Activated CD4-positive, alpha-beta T cell treated with anti-CD3 and anti-CD28 coated beads for 36 hours (primary cell): Measurements from ENCODE around the gene TULP4. TPM values are rescaled to one million over a fixed set of nuclear protein-coding genes. Genes with fewer than 3 reads are reported as not detected.

ENCODE experiments used
- ATAC-seq: fragments of 200-7000 bp; cut with Tn5 transposase; one replicate; pipeline ENCODE4 v1.10.0; 2021; ENCODE audit warnings: mild to moderate bottlenecking, moderate library complexity
- CTCF ChIA-PET: fragments of 350-600 bp; sonication (Branson Sonifier 250); formaldehyde crosslinking; loops from one replicate; lab custom pipeline; 2021; ENCODE audit warnings: antibody characterized with exemption; lab: Charles Lee
- POLR2A ChIA-PET: fragments of 350-600 bp; sonication (Branson Sonifier 250); formaldehyde crosslinking; loops from one replicate; lab custom pipeline; 2021; ENCODE audit warnings: antibody characterized with exemption, inconsistent platforms; lab: Charles Lee
- DNase-seq: peaks from one replicate; pipeline ENCODE4 v3.0.0-alpha.2; 2020
- H3K27ac Mint-ChIP-seq: one replicate; pipeline ENCODE4 v1.8.0; 2021; ENCODE audit warnings: mixed read lengths
- H3K27me3 Mint-ChIP-seq: one replicate; pipeline ENCODE4 v1.8.0; 2021; ENCODE audit warnings: mixed read lengths
- H3K36me3 Mint-ChIP-seq: one replicate; pipeline ENCODE4 v1.8.0; 2021; ENCODE audit warnings: low read depth, mixed read lengths
- H3K4me1 Mint-ChIP-seq: one replicate; pipeline ENCODE4 v1.8.0; 2021; ENCODE audit warnings: mixed read lengths
- H3K4me3 Mint-ChIP-seq: one replicate; pipeline ENCODE4 v1.8.0; 2021; ENCODE audit warnings: mild to moderate bottlenecking, moderate library complexity, mixed read lengths
- H3K9me3 Mint-ChIP-seq: one replicate; pipeline ENCODE4 v1.8.0; 2021; ENCODE audit warnings: low read depth, mixed read lengths
- intact Hi-C, 2 experiments: fragments of 100-400 bp; cut with DNase I in 1 of 2; cut with micrococcal nuclease in 1 of 2; formaldehyde crosslinking; loops; one replicate each; pipeline versions ENCODE4 v1.14.2 to v1.15.1; 2022 to 2024; cut with DNase I, micrococcal nuclease
- total RNA-seq, 2 experiments: library from RNA; stranded (reverse); gene quantifications; one replicate each; pipeline ENCODE4 v1.2.3, GENCODE V29; 2021

The TULP4 gene
- total RNA-seq, 2 experiments from 2014 or later: 11.8 to 14.3 TPM

- H3K9me3 Mint-ChIP-seq: no peaks in the 10 kb centered on the region
- CTCF ChIA-PET: no interaction called here
- POLR2A ChIA-PET: no interaction called here
These were observed 180.6 kb downstream of the TULP4 start for GRCh38 chr6:158492881-158493280.

GRCh38 chr6:158496700-158497099 lies 184.4 kb downstream of the TULP4 start:
- ChIA-PET POLR2A (no interaction called here), CTCF (interaction anchor here (1.2 kb wide), 1 partner anchor 226 kb away, joined by 3 read pairs; no protein-coding TSS in a partner anchor)
- intact Hi-C loops: no loop called here
- DNase-seq (no peak), ATAC-seq (no peak)
- Mint-ChIP-seq H3K27ac (no peak overlapping the region), H3K27me3 (no peaks in the 10 kb centered on the region), H3K36me3 (peaks cover 26% of the 10 kb centered on the region), H3K9me3 (no peaks in the 10 kb centered on the region), H3K4me1 (no peaks in the 10 kb centered on the region), H3K4me3 (no peak overlapping the region)

More at GRCh38 chr6:158492881-158493280, 180.6 kb downstream of the TULP4 start:
- Mint-ChIP-seq H3K36me3 (peaks cover 11% of the 10 kb centered on the region), H3K27ac (no peak overlapping the region), H3K4me1 (peaks cover 5% of the 10 kb centered on the region), H3K4me3 (no peak overlapping the region), H3K27me3 (no peaks in the 10 kb centered on the region)
- intact Hi-C loops: no loop called here
- DNase-seq (no peak), ATAC-seq (no peak)

GRCh38 chr6:158497620-158498019 lies 185.4 kb downstream of the TULP4 start:
- POLR2A ChIA-PET: no interaction called here
- Mint-ChIP-seq H3K36me3 (peaks cover 24% of the 10 kb centered on the region), H3K27me3 (no peaks in the 10 kb centered on the region), H3K4me1 (no peaks in the 10 kb centered on the region), H3K9me3 (no peaks in the 10 kb centered on the region), H3K4me3 (no peak overlapping the region), H3K27ac (no peak overlapping the region)
- ATAC-seq (no peak), DNase-seq (no peak)
- CTCF ChIA-PET: interaction anchor here (1.0 kb wide), 1 partner anchor 15 kb away, joined by 3 read pairs; no protein-coding TSS in a partner anchor
- intact Hi-C loops: no loop called here

DNA sequence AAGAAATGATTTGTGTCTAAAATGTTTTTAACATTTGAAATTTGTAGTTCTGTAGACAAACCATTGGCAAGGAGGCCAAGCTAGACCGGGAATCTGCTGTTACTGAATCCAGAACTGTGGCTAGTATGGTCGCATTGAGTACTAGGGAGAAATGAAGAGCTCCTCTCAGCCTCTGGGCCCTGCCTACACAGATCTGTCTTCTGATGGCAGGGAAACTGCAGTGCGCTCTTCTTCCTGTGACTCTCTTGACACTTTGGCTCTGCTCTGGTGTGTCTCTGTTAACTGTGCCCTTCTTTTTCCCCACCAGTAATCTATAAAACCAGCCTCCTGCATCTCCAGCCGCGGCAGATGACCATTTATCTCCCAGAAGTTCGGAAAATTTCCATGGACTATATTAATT lies 186.1 kb downstream of the TULP4 start:
- Mint-ChIP-seq H3K9me3 (no peaks in the 10 kb centered on the region), H3K36me3 (peaks cover 26% of the 10 kb centered on the region), H3K27ac (no peak overlapping the region), H3K27me3 (no peaks in the 10 kb centered on the region), H3K4me3 (no peak overlapping the region), H3K4me1 (no peaks in the 10 kb centered on the region)
- POLR2A ChIA-PET: no interaction called here
- CTCF ChIA-PET: interaction anchor here (1.0 kb wide), 1 partner anchor 16 kb away, joined by 3 read pairs; no protein-coding TSS in a partner anchor
- DNase-seq (no peak), ATAC-seq (no peak)
- intact Hi-C loops: no loop called here

GRCh38 chr6:158499601-158500000 lies 187.3 kb downstream of the TULP4 start:
- H3K4me1 Mint-ChIP-seq: no peaks in the 10 kb centered on the region
- peaks cover 24% of the 10 kb centered on the region for H3K36me3 Mint-ChIP-seq
- ChIA-PET POLR2A (no interaction called here), CTCF (interaction anchor here (1.0 kb wide), 1 partner anchor 12 kb away, joined by 4 read pairs; no protein-coding TSS in a partner anchor)
- DNase-seq (no peak), ATAC-seq (no peak)
- H3K4me3 Mint-ChIP-seq: no peak overlapping the region
- H3K9me3 Mint-ChIP-seq: no peaks in the 10 kb centered on the region
- H3K27ac Mint-ChIP-seq: no peak overlapping the region
- H3K27me3 Mint-ChIP-seq: no peaks in the 10 kb centered on the region
- intact Hi-C loops: no loop called here

- DNase-seq (no peak), ATAC-seq (no peak)
- no peak overlapping the region for H3K27ac Mint-ChIP-seq
- no peaks in the 10 kb centered on the region for H3K9me3 Mint-ChIP-seq
- no peaks in the 10 kb centered on the region for H3K4me1 Mint-ChIP-seq
- ChIA-PET CTCF (interaction anchor here (1.0 kb wide), 1 partner anchor 11 kb away, joined by 4 read pairs; no protein-coding TSS in a partner anchor), POLR2A (no interaction called here)
- no peaks in the 10 kb centered on the region for H3K27me3 Mint-ChIP-seq
- no peak overlapping the region for H3K4me3 Mint-ChIP-seq
- H3K36me3 Mint-ChIP-seq: peaks cover 24% of the 10 kb centered on the region
- intact Hi-C loops: no loop called here
These were observed 187.9 kb downstream of the TULP4 start for GRCh38 chr6:158500016-158500735.

DNA sequence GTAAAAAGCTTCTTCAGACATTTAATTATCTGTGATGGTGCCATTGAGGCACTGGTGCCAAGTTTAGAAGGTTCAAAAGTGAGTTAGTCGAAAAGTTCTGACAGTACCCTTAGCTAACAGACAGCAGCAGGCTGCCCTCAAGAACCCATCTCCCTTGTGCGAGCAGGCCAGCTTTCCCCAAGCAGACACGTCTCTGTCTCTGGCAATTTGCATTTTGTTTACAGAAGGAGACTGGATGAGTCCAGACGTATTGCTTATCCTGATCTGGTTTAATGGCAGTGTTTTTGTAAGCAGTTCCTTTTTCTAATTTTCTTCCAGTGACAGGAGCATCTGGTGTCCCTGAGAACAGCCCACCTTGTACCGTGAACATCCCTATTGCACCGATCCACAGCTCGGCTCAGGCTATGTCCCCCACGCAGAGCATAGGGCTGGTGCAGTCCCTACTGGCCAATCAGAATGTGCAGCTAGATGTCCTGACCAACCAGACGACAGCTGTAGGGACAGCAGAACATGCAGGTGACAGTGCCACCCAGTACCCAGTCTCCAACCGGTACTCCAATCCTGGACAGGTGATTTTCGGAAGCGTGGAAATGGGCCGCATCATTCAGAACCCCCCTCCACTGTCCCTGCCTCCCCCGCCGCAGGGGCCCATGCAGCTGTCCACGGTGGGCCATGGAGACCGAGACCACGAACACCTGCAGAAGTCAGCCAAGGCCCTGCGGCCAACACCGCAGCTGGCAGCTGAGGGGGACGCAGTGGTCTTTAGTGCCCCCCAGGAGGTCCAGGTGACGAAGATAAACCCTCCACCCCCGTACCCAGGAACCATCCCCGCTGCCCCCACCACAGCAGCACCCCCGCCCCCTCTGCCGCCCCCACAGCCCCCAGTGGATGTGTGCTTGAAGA lies 189.3 kb downstream of the TULP4 start:
- ChIA-PET POLR2A (no interaction called here), CTCF (no interaction called here)
- DNase-seq: no peak
- H3K27ac Mint-ChIP-seq: no peak overlapping the region
- intact Hi-C loops: no loop called here
- no peaks in the 10 kb centered on the region for H3K9me3 Mint-ChIP-seq
- no peaks in the 10 kb centered on the region for H3K27me3 Mint-ChIP-seq
- no peak for ATAC-seq
- no peaks in the 10 kb centered on the region for H3K4me1 Mint-ChIP-seq
- H3K36me3 Mint-ChIP-seq: peaks cover 27% of the 10 kb centered on the region
- no peak overlapping the region for H3K4me3 Mint-ChIP-seq

DNA sequence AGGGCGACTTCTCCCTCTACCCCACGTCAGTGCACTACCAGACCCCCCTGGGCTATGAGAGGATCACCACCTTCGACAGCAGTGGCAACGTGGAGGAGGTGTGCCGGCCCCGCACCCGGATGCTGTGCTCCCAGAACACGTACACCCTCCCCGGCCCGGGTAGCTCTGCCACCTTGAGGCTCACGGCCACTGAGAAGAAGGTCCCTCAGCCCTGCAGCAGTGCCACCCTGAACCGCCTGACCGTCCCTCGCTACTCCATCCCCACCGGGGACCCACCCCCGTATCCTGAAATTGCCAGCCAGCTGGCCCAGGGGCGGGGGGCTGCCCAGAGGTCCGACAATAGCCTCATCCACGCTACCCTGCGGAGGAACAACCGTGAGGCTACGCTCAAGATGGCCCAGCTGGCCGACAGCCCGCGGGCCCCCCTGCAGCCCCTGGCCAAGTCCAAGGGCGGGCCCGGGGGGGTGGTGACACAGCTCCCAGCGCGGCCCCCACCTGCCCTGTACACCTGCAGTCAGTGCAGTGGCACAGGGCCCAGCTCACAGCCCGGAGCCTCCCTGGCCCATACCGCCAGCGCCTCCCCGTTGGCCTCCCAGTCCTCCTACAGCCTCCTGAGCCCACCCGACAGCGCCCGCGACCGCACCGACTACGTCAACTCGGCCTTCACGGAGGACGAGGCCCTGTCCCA lies 190.1 kb downstream of the TULP4 start:
- Mint-ChIP-seq H3K36me3 (peaks cover 27% of the 10 kb centered on the region), H3K27me3 (no peaks in the 10 kb centered on the region), H3K27ac (no peak overlapping the region), H3K4me3 (no peak overlapping the region), H3K4me1 (no peaks in the 10 kb centered on the region), H3K9me3 (no peaks in the 10 kb centered on the region)
- CTCF ChIA-PET: no interaction called here
- DNase-seq (no peak), ATAC-seq (no peak)
- POLR2A ChIA-PET: interaction anchor here (0.6 kb wide), 1 partner anchor 321 kb away, joined by 4 read pairs; no protein-coding TSS in a partner anchor
- intact Hi-C loops: no loop called here

DNA sequence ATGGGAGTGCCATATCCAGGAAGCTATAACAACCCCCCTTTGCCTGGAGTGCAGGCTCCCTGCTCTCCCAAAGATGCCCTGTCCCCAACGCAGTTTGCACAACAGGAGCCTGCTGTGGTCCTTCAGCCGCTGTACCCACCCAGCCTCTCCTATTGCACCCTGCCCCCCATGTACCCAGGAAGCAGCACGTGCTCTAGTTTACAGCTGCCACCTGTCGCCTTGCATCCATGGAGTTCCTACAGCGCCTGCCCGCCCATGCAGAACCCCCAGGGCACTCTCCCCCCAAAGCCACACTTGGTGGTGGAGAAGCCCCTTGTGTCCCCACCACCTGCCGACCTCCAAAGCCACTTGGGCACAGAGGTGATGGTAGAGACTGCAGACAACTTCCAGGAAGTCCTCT lies 191.0 kb downstream of the TULP4 start:
- intact Hi-C loops: no loop called here
- DNase-seq (no peak), ATAC-seq (no peak)
- H3K4me1 Mint-ChIP-seq: no peaks in the 10 kb centered on the region
- H3K9me3 Mint-ChIP-seq: no peaks in the 10 kb centered on the region
- ChIA-PET CTCF (interaction anchor here (0.6 kb wide), 1 partner anchor 17 kb away, joined by 3 read pairs; no protein-coding TSS in a partner anchor), POLR2A (no interaction called here)
- no peaks in the 10 kb centered on the region for H3K27me3 Mint-ChIP-seq
- H3K4me3 Mint-ChIP-seq: no peak overlapping the region
- H3K36me3 Mint-ChIP-seq: peaks cover 25% of the 10 kb centered on the region
- H3K27ac Mint-ChIP-seq: no peak overlapping the region

DNA sequence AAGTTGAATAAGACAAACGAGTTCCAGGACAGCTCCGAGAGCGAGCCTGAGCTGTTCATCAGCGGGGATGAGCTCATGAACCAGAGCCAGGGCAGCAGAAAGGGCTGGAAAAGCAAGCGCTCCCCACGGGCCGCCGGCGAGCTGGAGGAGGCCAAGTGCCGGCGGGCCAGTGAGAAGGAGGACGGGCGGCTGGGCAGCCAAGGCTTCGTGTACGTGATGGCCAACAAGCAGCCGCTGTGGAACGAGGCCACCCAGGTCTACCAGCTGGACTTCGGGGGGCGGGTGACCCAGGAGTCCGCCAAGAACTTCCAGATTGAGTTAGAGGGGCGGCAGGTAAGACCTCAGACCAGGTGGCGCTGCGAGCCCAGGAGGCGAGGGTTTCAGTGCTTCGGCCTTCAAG lies 191.6 kb downstream of the TULP4 start:
- peaks cover 21% of the 10 kb centered on the region for H3K36me3 Mint-ChIP-seq
- no peaks in the 10 kb centered on the region for H3K27me3 Mint-ChIP-seq
- H3K4me1 Mint-ChIP-seq: no peaks in the 10 kb centered on the region
- no peak overlapping the region for H3K4me3 Mint-ChIP-seq
- ATAC-seq (no peak), DNase-seq (no peak)
- ChIA-PET CTCF (interaction anchor here (0.6 kb wide), 1 partner anchor 16 kb away, joined by 3 read pairs; no protein-coding TSS in a partner anchor), POLR2A (no interaction called here)
- no peak overlapping the region for H3K27ac Mint-ChIP-seq
- intact Hi-C loops: no loop called here
- no peaks in the 10 kb centered on the region for H3K9me3 Mint-ChIP-seq

DNA sequence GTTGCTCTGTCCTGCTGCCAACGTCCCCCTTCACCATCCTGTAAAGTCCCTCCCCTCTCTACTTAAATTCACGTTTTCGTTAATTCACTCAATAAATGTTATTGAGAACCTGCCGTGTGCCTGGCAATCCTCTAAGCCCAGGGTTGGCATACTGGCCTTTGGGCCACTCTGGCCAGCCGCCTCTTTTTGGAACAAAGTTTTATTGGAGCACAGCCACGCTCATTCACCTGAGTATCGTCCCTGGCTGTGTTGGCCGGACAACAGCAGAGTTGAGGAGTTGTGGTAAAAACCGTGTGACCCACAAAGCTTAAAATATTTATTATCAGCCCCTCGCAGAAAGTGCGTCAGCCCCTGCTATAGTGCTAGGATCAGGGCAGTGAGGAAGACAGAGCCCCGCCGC lies 192.9 kb downstream of the TULP4 start:
- no peaks in the 10 kb centered on the region for H3K9me3 Mint-ChIP-seq
- no peaks in the 10 kb centered on the region for H3K27me3 Mint-ChIP-seq
- ATAC-seq (no peak), DNase-seq (no peak)
- intact Hi-C loops: no loop called here
- ChIA-PET CTCF (interaction anchor here (0.7 kb wide), 1 partner anchor 689 kb away, joined by 3 read pairs; no protein-coding TSS in a partner anchor), POLR2A (no interaction called here)
- H3K36me3 Mint-ChIP-seq: peaks cover 18% of the 10 kb centered on the region
- no peak overlapping the region for H3K27ac Mint-ChIP-seq
- no peaks in the 10 kb centered on the region for H3K4me1 Mint-ChIP-seq
- H3K4me3 Mint-ChIP-seq: no peak overlapping the region
